AG04450 (cell line): ENCODE data around the gene CHCT1. TPM values are rescaled to one million over a fixed set of nuclear protein-coding genes. Genes with fewer than 3 reads are reported as not detected.

Experiments used
- CTCF ChIA-PET: fragments of 300-600, 350-600 bp; formaldehyde crosslinking; extraction: SDS; loops from one replicate; lab custom pipeline; 2022; ENCODE audit warnings: antibody characterized with exemption, inconsistent platforms; lab: Charles Lee
- POLR2A ChIA-PET: fragments of 350-600 bp; formaldehyde crosslinking; extraction: SDS; loops from one replicate; lab custom pipeline; 2021; ENCODE audit warnings: antibody characterized with exemption, inconsistent platforms; lab: Yijun Ruan, JAX
- DNase-seq: peaks from one replicate; pipeline ENCODE4 v3.0.0-alpha.2; 2011; ENCODE audit warnings: low read depth, low spot score
- H3K27ac ChIP-seq: one replicate; pipeline ENCODE4 v1.5.1; 2012; ENCODE audit warnings: low read depth, low read length, control low read depth
- H3K27me3 ChIP-seq: one replicate; pipeline ENCODE4 v1.6.0; 2012; ENCODE audit warnings: low read length; ENCODE audit not compliant: control insufficient read depth, insufficient read depth
- H3K4me3 ChIP-seq: 2 replicates; pipeline ENCODE4 v1.5.1; 2011; ENCODE audit warnings: mild to moderate bottlenecking, low read depth, low read length, control low read depth
- H3K9me3 ChIP-seq: 2 replicates; pipeline ENCODE4 v1.5.1; 2012; ENCODE audit warnings: low read length; ENCODE audit not compliant: control insufficient read depth, insufficient read depth
- CTCF ChIP-seq: IDR thresholded peaks from 2 replicates; pipeline ENCODE4 v1.5.1; 2011; ENCODE audit warnings: low read depth, low read length, control low read depth, inconsistent platforms
- polyA plus RNA-seq: library from polyadenylated mRNA; depleted of rRNA; stranded (reverse); fragments of >200 nt; gene quantifications from 2 replicates; pipeline ENCODE4 v1.2.3, GENCODE V29; 2011

Gene CHCT1
- polyA plus RNA-seq, 1 experiment: not detected

GRCh38 chr17:60443713-60444112, 21.4 kb downstream of the CHCT1 start:
- DNase-seq: no peak
- ChIA-PET POLR2A (no interaction called here), CTCF (interaction anchor here (0.7 kb wide), 1 partner anchor 884 kb away, joined by 5 read pairs; no protein-coding TSS in a partner anchor)
- Histone ChIP-seq H3K27ac (no peak overlapping the region), H3K9me3 (no peaks in the 10 kb centered on the region), H3K27me3 (no peaks in the 10 kb centered on the region), H3K4me3 (no peak overlapping the region)
- TF ChIP-seq CTCF: no peak

- no peak for DNase-seq
Measured at GRCh38 chr17:60445144-60445543, 22.9 kb downstream of the CHCT1 start.

DNA sequence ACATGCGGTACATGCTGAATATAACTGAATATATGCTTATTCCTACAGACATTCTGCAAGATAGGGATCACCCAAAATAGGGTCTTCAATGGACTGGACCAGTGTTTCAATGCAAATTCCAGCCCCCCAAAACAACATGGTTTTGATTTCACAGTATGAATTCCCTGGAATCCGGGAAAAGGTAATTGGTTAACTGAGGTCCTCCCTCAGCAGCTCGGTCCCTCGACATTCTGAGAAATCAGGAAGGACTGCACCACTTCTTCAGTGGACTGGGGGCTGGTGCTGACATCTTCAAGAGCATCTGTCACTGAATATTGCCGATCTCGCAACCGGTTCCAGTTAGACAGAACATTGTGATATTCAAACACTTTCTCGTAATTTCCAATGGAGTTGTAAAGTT, 25.1 kb downstream of the CHCT1 start:
- ChIA-PET POLR2A (no interaction called here), CTCF (interaction anchor here (1.0 kb wide), 1 partner anchor 192 kb away, joined by 4 read pairs; no protein-coding TSS in a partner anchor)
- no peak for TF ChIP-seq CTCF

More at GRCh38 chr17:60445144-60445543, 22.9 kb downstream of the CHCT1 start:
- CTCF ChIA-PET: interaction anchor here (0.7 to 0.8 kb wide), 4 partner anchors 9 to 197 kb away, joined by 3 to 7 read pairs (median 4); no protein-coding TSS in a partner anchor
- no peak for TF ChIP-seq CTCF
- Histone ChIP-seq H3K4me3 (no peak overlapping the region), H3K27me3 (no peaks in the 10 kb centered on the region), H3K9me3 (no peaks in the 10 kb centered on the region), H3K27ac (no peak overlapping the region)
- POLR2A ChIA-PET: no interaction called here

DNA sequence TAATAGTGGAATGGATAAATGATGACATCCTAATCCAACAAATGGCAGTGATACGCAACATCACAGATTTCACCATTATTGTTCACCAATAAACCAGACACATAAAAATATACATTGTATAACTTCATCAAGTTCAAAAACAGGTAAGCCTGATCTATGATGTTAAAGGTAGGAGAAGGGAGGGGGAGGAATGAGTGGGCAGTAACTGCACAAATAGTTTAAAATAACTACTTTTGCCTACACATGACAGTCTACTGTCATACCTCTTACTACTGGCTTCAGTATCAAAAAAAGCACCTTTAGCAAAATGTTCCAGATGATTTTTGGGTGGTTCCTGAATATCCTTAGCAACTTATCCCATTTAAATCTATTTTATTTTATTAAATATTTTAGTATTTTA, 28.8 kb downstream of the CHCT1 start:
- POLR2A ChIA-PET: no interaction called here
- DNase-seq: no peak
- H3K27ac ChIP-seq: no peak overlapping the region
- no peak overlapping the region for H3K4me3 ChIP-seq
- CTCF ChIA-PET: no interaction called here
- no peak for TF ChIP-seq CTCF
- no peaks in the 10 kb centered on the region for H3K9me3 ChIP-seq
- no peaks in the 10 kb centered on the region for H3K27me3 ChIP-seq

More for the DNA sequence above, 25.1 kb downstream of the CHCT1 start:
- H3K27me3 ChIP-seq: no peaks in the 10 kb centered on the region
- DNase-seq: no peak
- no peak overlapping the region for H3K4me3 ChIP-seq
- no peaks in the 10 kb centered on the region for H3K9me3 ChIP-seq
- H3K27ac ChIP-seq: no peak overlapping the region

GRCh38 chr17:60451965-60452364, 29.7 kb downstream of the CHCT1 start:
- ChIA-PET CTCF (no interaction called here), POLR2A (no interaction called here)
- H3K27ac ChIP-seq: no peak overlapping the region
- H3K9me3 ChIP-seq: no peaks in the 10 kb centered on the region
- H3K27me3 ChIP-seq: no peaks in the 10 kb centered on the region
- TF ChIP-seq CTCF: no peak
- H3K4me3 ChIP-seq: no peak overlapping the region
- no peak for DNase-seq
